HCT116 (cell line): ENCODE results near the gene SF1.

Source experiments
- CEBPB ChIP-seq: IDR thresholded peaks from 2 replicates; pipeline ENCODE4 v1.6.1; 2012; ENCODE audit warnings: low read depth
- ELF1 ChIP-seq: IDR thresholded peaks from 2 replicates; pipeline ENCODE4 v1.6.1; 2012; ENCODE audit warnings: low read depth, borderline replicate concordance
- EZH2 ChIP-seq: fragments of 200-600 bp; sonication (generic); IDR thresholded peaks from 2 replicates; pipeline ENCODE4 v1.6.1; 2017; ENCODE audit warnings: antibody characterized with exemption, mixed run types
- EZH2phosphoT487 ChIP-seq: fragments of 200-600 bp; IDR thresholded peaks from 2 replicates; pipeline ENCODE4 v1.6.1; 2018; ENCODE audit warnings: antibody characterized with exemption, borderline replicate concordance
- POLR2A ChIP-seq: IDR thresholded peaks from 2 replicates; pipeline ENCODE4 v1.7.0; 2011; ENCODE audit warnings: borderline replicate concordance; ENCODE audit not compliant: insufficient read depth, insufficient read length; ENCODE audit errors: extremely low read depth
- POLR2AphosphoS5 ChIP-seq: IDR thresholded peaks from 2 replicates; pipeline ENCODE4 v1.6.1; 2011; ENCODE audit warnings: mild to moderate bottlenecking, low read depth, low read length, moderate library complexity
- RAD21 ChIP-seq: IDR thresholded peaks from 2 replicates; pipeline ENCODE4 v1.6.1; 2012; ENCODE audit warnings: low read depth, mild to moderate bottlenecking
- SP1 ChIP-seq: IDR thresholded peaks from 2 replicates; pipeline ENCODE4 v1.6.1; 2012; ENCODE audit warnings: low read depth
- YY1 ChIP-seq: IDR thresholded peaks from 2 replicates; pipeline ENCODE4 v1.6.1; 2011; ENCODE audit warnings: low read length, low read depth, moderate library complexity, mild to moderate bottlenecking; ENCODE audit not compliant: insufficient replicate concordance; ENCODE audit errors: extremely low read depth
- TF ChIP-seq, protein P1 (sequence below), 3 experiments: fragments of 200-600 bp in 1 of 3; sonication (generic) in 1 of 3; IDR thresholded peaks in 2 of 3; conservative IDR thresholded peaks in 1 of 3; 2 replicates each; pipeline ENCODE4 v1.5.1; 2012 to 2017; ENCODE audit warnings: low read depth in 2 of 3, low read length in 2 of 3, antibody characterized with exemption in 1 of 3, borderline replicate concordance in 1 of 3, control low read depth in 1 of 3, mild to moderate bottlenecking in 1 of 3, mixed read lengths in 1 of 3, mixed run types in 1 of 3, moderate library complexity in 1 of 3; ENCODE audit not compliant: insufficient read depth in 1 of 3
- TF ChIP-seq, protein P2 (sequence below): IDR thresholded peaks from 2 replicates; pipeline ENCODE4 v1.6.1; 2011; ENCODE audit warnings: mild to moderate bottlenecking, low read length, moderate library complexity; ENCODE audit not compliant: insufficient replicate concordance; ENCODE audit errors: extremely low read depth
- TF ChIP-seq, protein P3 (sequence below): IDR thresholded peaks from 2 replicates; pipeline ENCODE4 v1.6.1; 2012; ENCODE audit warnings: low read depth

DNA sequence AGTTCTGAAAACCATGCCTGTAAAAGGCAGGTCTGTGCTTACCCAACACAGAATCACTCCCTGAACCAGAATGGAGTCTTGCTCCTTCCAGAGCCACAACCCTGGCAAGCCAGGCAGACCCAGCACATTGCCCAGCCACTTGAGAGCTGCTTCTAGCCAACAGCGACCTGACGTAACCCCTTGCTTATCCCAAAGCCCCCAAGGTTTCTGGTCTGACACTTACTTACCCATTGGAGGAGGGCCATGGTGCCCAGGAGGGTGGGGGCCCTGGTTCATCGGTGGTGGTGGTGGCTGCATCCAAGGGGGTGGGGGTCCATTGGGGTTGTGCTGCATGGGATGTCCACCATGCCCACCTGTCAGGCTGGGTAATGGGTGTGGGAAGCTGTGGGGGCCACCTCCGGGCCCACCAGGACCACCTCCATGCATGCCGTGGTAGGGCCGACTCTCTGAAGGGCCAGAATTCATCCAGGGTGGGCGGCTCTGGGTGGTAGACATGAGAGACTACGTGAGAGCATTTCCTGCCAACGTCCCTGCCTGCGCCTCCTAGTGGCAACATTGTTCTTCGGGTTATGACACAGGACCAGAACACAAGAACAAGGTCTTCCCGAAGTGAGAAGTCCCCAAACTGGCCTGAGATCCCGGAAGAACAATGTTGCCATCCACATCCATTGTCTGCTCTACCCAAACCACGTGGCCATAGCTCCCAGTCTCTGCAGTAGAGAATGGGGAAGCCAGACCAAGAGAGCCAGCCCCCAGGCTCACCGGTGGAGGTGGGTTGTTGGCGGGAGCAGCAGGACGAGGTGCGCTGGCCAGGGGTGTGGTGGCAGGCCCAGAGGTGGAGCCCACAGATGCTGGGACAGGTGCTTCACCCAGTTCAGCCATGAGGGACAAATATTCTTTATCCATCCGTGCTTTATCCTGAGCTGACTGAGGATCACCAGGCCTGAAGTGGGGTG is 10.7 kb downstream of the SF1 start:
- TF ChIP-seq, protein P1, sequence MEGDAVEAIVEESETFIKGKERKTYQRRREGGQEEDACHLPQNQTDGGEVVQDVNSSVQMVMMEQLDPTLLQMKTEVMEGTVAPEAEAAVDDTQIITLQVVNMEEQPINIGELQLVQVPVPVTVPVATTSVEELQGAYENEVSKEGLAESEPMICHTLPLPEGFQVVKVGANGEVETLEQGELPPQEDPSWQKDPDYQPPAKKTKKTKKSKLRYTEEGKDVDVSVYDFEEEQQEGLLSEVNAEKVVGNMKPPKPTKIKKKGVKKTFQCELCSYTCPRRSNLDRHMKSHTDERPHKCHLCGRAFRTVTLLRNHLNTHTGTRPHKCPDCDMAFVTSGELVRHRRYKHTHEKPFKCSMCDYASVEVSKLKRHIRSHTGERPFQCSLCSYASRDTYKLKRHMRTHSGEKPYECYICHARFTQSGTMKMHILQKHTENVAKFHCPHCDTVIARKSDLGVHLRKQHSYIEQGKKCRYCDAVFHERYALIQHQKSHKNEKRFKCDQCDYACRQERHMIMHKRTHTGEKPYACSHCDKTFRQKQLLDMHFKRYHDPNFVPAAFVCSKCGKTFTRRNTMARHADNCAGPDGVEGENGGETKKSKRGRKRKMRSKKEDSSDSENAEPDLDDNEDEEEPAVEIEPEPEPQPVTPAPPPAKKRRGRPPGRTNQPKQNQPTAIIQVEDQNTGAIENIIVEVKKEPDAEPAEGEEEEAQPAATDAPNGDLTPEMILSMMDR (IDR thresholded peaks at IDR 0.05 in 2 of 3, conservative IDR thresholded peaks at IDR 0.05 in 1 of 3; ENCODE audit: borderline replicate concordance in 1 of 3, insufficient read depth in 1 of 3, low read depth in 2 of 3, low read length in 2 of 3) = peak in 2 of 3 experiments; percentile 83 to 85; a peak in 4 of 6 replicates
- TF ChIP-seq EZH2 (no peak), POLR2A (no peak), CEBPB (no peak), SP1 (no peak), YY1 (no peak), RAD21 (no peak), POLR2AphosphoS5 (no peak), ELF1 (no peak), EZH2phosphoT487 (no peak)
- TF ChIP-seq, protein P2, sequence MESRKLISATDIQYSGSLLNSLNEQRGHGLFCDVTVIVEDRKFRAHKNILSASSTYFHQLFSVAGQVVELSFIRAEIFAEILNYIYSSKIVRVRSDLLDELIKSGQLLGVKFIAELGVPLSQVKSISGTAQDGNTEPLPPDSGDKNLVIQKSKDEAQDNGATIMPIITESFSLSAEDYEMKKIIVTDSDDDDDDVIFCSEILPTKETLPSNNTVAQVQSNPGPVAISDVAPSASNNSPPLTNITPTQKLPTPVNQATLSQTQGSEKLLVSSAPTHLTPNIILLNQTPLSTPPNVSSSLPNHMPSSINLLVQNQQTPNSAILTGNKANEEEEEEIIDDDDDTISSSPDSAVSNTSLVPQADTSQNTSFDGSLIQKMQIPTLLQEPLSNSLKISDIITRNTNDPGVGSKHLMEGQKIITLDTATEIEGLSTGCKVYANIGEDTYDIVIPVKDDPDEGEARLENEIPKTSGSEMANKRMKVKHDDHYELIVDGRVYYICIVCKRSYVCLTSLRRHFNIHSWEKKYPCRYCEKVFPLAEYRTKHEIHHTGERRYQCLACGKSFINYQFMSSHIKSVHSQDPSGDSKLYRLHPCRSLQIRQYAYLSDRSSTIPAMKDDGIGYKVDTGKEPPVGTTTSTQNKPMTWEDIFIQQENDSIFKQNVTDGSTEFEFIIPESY = no peak
- TF ChIP-seq, protein P3, sequence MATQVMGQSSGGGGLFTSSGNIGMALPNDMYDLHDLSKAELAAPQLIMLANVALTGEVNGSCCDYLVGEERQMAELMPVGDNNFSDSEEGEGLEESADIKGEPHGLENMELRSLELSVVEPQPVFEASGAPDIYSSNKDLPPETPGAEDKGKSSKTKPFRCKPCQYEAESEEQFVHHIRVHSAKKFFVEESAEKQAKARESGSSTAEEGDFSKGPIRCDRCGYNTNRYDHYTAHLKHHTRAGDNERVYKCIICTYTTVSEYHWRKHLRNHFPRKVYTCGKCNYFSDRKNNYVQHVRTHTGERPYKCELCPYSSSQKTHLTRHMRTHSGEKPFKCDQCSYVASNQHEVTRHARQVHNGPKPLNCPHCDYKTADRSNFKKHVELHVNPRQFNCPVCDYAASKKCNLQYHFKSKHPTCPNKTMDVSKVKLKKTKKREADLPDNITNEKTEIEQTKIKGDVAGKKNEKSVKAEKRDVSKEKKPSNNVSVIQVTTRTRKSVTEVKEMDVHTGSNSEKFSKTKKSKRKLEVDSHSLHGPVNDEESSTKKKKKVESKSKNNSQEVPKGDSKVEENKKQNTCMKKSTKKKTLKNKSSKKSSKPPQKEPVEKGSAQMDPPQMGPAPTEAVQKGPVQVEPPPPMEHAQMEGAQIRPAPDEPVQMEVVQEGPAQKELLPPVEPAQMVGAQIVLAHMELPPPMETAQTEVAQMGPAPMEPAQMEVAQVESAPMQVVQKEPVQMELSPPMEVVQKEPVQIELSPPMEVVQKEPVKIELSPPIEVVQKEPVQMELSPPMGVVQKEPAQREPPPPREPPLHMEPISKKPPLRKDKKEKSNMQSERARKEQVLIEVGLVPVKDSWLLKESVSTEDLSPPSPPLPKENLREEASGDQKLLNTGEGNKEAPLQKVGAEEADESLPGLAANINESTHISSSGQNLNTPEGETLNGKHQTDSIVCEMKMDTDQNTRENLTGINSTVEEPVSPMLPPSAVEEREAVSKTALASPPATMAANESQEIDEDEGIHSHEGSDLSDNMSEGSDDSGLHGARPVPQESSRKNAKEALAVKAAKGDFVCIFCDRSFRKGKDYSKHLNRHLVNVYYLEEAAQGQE = no peak
